A549 treated with GW870086 at 1 μM for 4 hours (cell line): Measurements from ENCODE around the gene ST8SIA5. TPM values are rescaled to one million over a fixed set of nuclear protein-coding genes. Genes with fewer than 3 reads are reported as not detected.

ENCODE experiments used
- total RNA-seq: library from RNA; stranded (reverse); fragments of 200-300 nt; extraction: Qiagen RNA extraction; gene quantifications from 5 replicates; pipeline ENCODE4 v1.2.3, GENCODE V29; 2022; ENCODE audit warnings: low read depth

Gene ST8SIA5, protein sequence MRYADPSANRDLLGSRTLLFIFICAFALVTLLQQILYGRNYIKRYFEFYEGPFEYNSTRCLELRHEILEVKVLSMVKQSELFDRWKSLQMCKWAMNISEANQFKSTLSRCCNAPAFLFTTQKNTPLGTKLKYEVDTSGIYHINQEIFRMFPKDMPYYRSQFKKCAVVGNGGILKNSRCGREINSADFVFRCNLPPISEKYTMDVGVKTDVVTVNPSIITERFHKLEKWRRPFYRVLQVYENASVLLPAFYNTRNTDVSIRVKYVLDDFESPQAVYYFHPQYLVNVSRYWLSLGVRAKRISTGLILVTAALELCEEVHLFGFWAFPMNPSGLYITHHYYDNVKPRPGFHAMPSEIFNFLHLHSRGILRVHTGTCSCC
- 0.02 TPM in 1 of 5 replicates, not detected in the others for total RNA-seq

DNA sequence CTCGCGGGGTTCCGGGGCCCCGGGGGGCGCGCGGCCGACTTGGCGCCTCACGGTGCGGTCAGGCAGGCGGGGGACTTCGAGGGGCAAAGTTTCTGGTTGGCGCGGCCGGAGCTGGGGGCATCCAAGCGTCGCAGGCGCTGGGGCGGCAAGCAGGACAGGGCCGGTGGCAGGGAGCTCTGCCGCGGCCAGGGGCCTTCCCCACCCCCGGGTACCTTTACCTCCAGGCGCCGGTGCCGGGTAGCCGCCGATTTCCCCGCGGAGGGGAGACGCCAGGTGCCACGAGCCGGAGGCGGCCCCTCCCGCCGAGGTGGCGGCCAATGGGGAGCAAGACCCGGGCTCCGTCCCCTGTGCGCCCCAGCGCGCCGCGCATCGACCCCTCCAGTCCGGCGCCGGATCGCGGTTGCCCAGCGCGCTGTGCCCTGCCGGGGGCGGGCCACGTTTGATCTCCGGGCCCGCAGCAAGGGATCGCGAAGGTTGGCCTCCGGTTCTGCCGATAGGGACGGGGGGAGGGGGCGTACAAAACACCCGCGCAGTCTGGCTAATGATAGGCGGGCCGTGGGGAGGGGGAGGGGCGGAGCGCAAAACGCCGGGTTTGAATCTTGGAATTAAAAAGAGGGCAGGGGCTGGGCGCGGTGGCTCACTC, at the start of gene ST8SIA5:
TSS of gene ST8SIA5 (minus strand) at position 495 of the 643 bp plus-strand sequence. CDS start 545 bp downstream, outside the sequence.

DNA sequence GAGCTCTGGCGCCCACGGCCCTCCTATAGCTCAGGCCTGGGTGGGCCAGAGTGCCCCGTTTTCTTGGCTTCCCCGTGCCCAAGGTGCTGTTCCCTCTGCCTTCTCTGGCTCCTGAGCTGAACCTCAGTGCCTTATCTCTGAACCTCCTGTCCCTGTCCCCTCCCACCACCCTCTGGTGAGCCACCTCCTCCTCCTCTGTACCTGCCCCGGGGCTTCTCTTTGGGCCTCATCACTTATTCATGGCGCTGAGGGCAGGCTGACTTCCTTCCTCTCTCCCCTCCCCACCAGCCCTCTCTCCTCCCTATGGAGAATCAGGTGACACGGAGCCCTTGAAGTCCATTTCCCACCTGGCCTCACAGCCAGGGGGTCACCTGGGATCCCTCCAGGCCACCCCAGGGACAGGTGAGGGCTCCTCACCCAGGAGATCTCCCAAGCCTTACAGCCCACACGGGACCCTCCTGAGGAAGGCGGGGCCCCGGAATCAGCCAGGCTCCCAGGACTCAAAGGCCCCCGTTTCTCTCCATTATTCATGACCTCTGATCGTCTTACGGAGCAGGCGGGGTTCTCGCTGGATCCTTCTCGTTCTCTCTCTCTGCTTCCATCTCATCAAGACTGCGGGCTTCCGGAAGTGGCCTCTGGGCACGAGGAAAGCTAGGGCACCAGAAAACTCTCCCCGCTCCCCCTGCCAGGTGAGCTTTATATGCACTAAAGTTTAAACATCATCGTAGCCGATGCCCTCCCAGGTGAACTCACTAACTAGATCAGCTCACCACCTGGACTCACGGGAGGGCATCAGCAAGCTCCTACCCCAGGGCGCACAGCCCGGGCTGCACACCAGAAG, 99.5 kb downstream of the ST8SIA5 start, which contains the start of gene LOXHD1:
TSS of gene LOXHD1 (minus strand) at position 106 of the 841 bp plus-strand sequence. CDS start 187 bp downstream, outside the sequence.

Other genes with a start within 250 kb of the ST8SIA5 start
- gene LOXHD1, start 99.8 kb downstream of the ST8SIA5 start, total RNA-seq, result not detected in 5 replicates
- gene PIAS2, start 160.5 kb upstream of the ST8SIA5 start, total RNA-seq, result 7.6 to 9.7 TPM (median 8.6 TPM) in 5 replicates
- 1.5 to 2.9 TPM (median 1.9 TPM) in 5 replicates for gene KATNAL2, start 160.5 kb upstream of the ST8SIA5 start, total RNA-seq